ENCODE data around the gene RSKR.

Gene RSKR

DNA sequence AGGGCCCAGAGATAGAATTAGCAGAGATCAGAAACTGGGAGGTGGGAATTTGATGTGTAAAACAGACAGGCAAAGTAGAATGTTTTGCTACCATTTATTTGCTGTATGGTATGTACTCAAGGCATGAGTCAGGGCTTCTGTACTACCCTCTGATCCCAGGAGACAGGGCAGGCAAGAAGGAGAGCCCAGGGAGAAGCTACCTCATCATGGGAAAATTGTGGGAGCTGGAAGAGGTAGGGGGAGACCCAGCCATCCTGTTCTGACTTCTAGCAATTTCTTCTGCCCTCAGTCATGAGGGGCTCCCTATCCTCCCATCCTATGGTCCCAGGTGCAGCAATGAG, 41.0 kb downstream of the RSKR start:
- H3K9ac ChIP-seq (ENCODE audit: low read depth, low read length): 0 out of 2 replicates have a peak overlapping the region, but pooled peaks have one; percentile 81
- H3K27ac ChIP-seq (ENCODE audit: low read length): no peak overlapping the region
- no peak overlapping the region for H2AFZ ChIP-seq (ENCODE audit: low read depth, low read length)
- no peak for ATAC-seq (ENCODE audit: insufficient read depth, low read depth)
- no peaks in the 10 kb centered on the region; the same call in 1 of the 2 replicates for H4K20me1 ChIP-seq (ENCODE audit: insufficient read depth, low read length)
- no peaks in the 10 kb centered on the region for H3K27me3 ChIP-seq (ENCODE audit: insufficient read depth, low read length, poor library complexity)
- no peaks in the 10 kb centered on the region for H3K9me3 ChIP-seq (ENCODE audit: insufficient read depth, low read length, severe bottlenecking)
- H3K79me2 ChIP-seq (ENCODE audit: insufficient read depth, low read length): peaks cover 31% of the 10 kb centered on the region
- no peak for TF ChIP-seq EZH2 (IDR thresholded peaks at IDR 0.05; ENCODE audit: borderline replicate concordance, low read depth, low read length, severe bottlenecking)
- TF ChIP-seq, protein P1, sequence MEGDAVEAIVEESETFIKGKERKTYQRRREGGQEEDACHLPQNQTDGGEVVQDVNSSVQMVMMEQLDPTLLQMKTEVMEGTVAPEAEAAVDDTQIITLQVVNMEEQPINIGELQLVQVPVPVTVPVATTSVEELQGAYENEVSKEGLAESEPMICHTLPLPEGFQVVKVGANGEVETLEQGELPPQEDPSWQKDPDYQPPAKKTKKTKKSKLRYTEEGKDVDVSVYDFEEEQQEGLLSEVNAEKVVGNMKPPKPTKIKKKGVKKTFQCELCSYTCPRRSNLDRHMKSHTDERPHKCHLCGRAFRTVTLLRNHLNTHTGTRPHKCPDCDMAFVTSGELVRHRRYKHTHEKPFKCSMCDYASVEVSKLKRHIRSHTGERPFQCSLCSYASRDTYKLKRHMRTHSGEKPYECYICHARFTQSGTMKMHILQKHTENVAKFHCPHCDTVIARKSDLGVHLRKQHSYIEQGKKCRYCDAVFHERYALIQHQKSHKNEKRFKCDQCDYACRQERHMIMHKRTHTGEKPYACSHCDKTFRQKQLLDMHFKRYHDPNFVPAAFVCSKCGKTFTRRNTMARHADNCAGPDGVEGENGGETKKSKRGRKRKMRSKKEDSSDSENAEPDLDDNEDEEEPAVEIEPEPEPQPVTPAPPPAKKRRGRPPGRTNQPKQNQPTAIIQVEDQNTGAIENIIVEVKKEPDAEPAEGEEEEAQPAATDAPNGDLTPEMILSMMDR (IDR thresholded peaks at IDR 0.05; ENCODE audit: borderline replicate concordance, extremely low read depth, low read length, poor library complexity, severe bottlenecking): no peak
- H3K4me1 ChIP-seq (ENCODE audit: insufficient read depth, low read length): peaks cover 35% of the 10 kb centered on the region
- H3K36me3 ChIP-seq (ENCODE audit: insufficient read depth, low read length): peaks cover 23% of the 10 kb centered on the region
- H3K4me3 ChIP-seq (ENCODE audit: low read depth in 1 of 2, low read length in 2 of 2): no peak overlapping the region
- no peak overlapping the region for H3K4me2 ChIP-seq (ENCODE audit: insufficient read depth, low read length)
- DNase-seq: no peak

- Histone ChIP-seq H4K20me1 (ENCODE audit: insufficient read depth, low read length) (no peaks in the 10 kb centered on the region; the same call in 1 of the 2 replicates), H3K79me2 (ENCODE audit: insufficient read depth, low read length) (peaks cover 35% of the 10 kb centered on the region), H3K27me3 (ENCODE audit: insufficient read depth, low read length, poor library complexity) (no peaks in the 10 kb centered on the region), H2AFZ (ENCODE audit: low read depth, low read length) (peak overlapping the region; percentile 96), H3K27ac (ENCODE audit: low read length) (peak overlapping the region; percentile 84), H3K9ac (ENCODE audit: low read depth, low read length) (peak overlapping the region; percentile 81), H3K4me1 (ENCODE audit: insufficient read depth, low read length) (peaks cover 39% of the 10 kb centered on the region), H3K4me2 (ENCODE audit: insufficient read depth, low read length) (peak overlapping the region; percentile 99), H3K9me3 (ENCODE audit: insufficient read depth, low read length, severe bottlenecking) (no peaks in the 10 kb centered on the region), H3K4me3 (ENCODE audit: low read depth in 1 of 2, low read length in 2 of 2) (peak overlapping the region; percentile 93 to 100), H3K36me3 (ENCODE audit: insufficient read depth, low read length) (peaks cover 21% of the 10 kb centered on the region)
- no peak for DNase-seq
- TF ChIP-seq, protein P1 (IDR thresholded peaks at IDR 0.05; ENCODE audit: borderline replicate concordance, extremely low read depth, low read length, poor library complexity, severe bottlenecking): no peak
- TF ChIP-seq EZH2 (IDR thresholded peaks at IDR 0.05; ENCODE audit: borderline replicate concordance, low read depth, low read length, severe bottlenecking): no peak
- ATAC-seq (ENCODE audit: insufficient read depth, low read depth): no peak
Measured at GRCh38 chr17:28572259-28573039, 41.5 kb downstream of the RSKR start.

- DNase-seq (peak; percentile 95), ATAC-seq (ENCODE audit: insufficient read depth, low read depth) (peak; percentile 99)
- H3K4me2 ChIP-seq (ENCODE audit: insufficient read depth, low read length): peak within 1 kb of the TSS; percentile 99
- H4K20me1 ChIP-seq (ENCODE audit: insufficient read depth, low read length): no peaks in the 10 kb centered on the region; the same call in 1 of the 2 replicates
- no peaks in the 10 kb centered on the region for H3K9me3 ChIP-seq (ENCODE audit: insufficient read depth, low read length, severe bottlenecking)
- TF ChIP-seq EZH2 (IDR thresholded peaks at IDR 0.05; ENCODE audit: borderline replicate concordance, low read depth, low read length, severe bottlenecking): no peak
- TF ChIP-seq, protein P1 (IDR thresholded peaks at IDR 0.05; ENCODE audit: borderline replicate concordance, extremely low read depth, low read length, poor library complexity, severe bottlenecking): no peak
- peak within 1 kb of the TSS; percentile 93 to 100 for H3K4me3 ChIP-seq (ENCODE audit: low read depth in 1 of 2, low read length in 2 of 2)
- H3K79me2 ChIP-seq (ENCODE audit: insufficient read depth, low read length): peaks cover 44% of the 10 kb centered on the region
- peak within 1 kb of the TSS; percentile 84 for H3K27ac ChIP-seq (ENCODE audit: low read length)
- H2AFZ ChIP-seq (ENCODE audit: low read depth, low read length): peak within 1 kb of the TSS; percentile 96
- peaks cover 20% of the 10 kb centered on the region for H3K36me3 ChIP-seq (ENCODE audit: insufficient read depth, low read length)
- H3K9ac ChIP-seq (ENCODE audit: low read depth, low read length): peak within 1 kb of the TSS; percentile 81
- no peaks in the 10 kb centered on the region for H3K27me3 ChIP-seq (ENCODE audit: insufficient read depth, low read length, poor library complexity)
- H3K4me1 ChIP-seq (ENCODE audit: insufficient read depth, low read length): peaks cover 40% of the 10 kb centered on the region
Measured at GRCh38 chr17:28571361-28572122, 42.4 kb downstream of the RSKR start, which contains the start of gene PIGS. Gene PIGS, minus strand, starts transcription at chr17:28571524. Its CDS starts 28 bp downstream, at chr17:28571496.

All from DND-41 (cell line).